GM13977 (cell line): ENCODE data around the gene TOR2A.

Source experiments
- DNase-seq: peaks from one replicate; pipeline ENCODE4 v3.0.0; 2012; ENCODE audit warnings: low spot score
- CTCF ChIP-seq: IDR thresholded peaks from 2 replicates; pipeline ENCODE4 v1.5.1; 2012; ENCODE audit warnings: mild to moderate bottlenecking, control low read depth; ENCODE audit not compliant: insufficient read depth; ENCODE audit errors: extremely low read depth, missing control alignments
- in situ Hi-C: fragments of 300-500 bp; cut with MboI; formaldehyde crosslinking; loops from one replicate; pipeline ENCODE4 v1.12.0; 2022; ENCODE audit warnings: low sequenced_read_pairs, low pct_unique_long_range_greater_than_20kb, mixed read lengths, inconsistent platforms; ENCODE audit not compliant: unreplicated experiment

TOR2A gene

GRCh38 chr9:127694890-127695720 lies 40.0 kb downstream of the TOR2A start:
- no peak for TF ChIP-seq CTCF
- in situ Hi-C loops, result no loop called here
- DNase-seq, result no peak

GRCh38 chr9:127693697-127694096 lies 41.4 kb downstream of the TOR2A start:
- no peak for TF ChIP-seq CTCF

DNA sequence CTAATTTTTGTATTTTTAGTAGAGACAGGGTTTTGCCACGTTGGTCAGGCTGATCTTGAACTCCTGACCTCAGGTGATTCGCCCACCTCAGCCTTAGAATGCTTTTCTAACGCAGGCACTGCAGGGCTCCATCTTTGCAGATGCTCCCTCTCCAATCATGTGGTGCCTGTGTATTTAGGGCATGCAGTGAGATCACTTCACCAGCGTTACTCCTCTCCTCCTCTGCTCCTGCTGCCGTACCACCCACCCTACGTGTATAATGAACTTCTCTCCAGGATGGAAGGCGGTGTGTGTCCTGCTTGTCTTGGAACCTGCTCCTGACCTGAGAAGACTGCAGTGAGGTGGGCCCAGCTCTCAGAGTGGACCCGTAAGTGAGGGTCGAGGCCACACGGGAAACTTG lies 42.0 kb downstream of the TOR2A start:
- in situ Hi-C loops, result no loop called here
- DNase-seq, result no peak
- no peak for TF ChIP-seq CTCF

More at GRCh38 chr9:127693697-127694096, 41.4 kb downstream of the TOR2A start:
- DNase-seq, result no peak
- in situ Hi-C loops, result no loop called here

GRCh38 chr9:127692071-127692470 lies 43.0 kb downstream of the TOR2A start:
- TF ChIP-seq CTCF, result no peak
- in situ Hi-C loops, result no loop called here
- no peak for DNase-seq

DNA sequence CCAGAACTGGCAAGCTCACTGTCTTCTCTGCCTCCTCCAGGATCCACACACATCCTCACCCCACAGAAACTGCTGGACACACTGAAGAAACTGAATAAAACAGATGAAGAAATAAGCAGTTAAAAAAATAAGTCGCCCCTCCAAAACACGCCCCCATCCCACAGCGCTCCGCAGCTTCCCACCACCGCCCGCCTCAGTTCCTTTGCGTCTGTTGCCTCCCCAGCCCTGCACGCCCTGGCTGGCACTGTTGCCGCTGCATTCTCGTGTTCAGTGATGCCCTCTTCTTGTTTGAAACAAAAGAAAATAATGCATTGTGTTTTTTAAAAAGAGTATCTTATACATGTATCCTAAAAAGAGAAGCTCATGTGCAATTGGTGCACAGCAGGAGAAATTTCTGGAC lies 44.4 kb downstream of the TOR2A start:
- no peak for TF ChIP-seq CTCF
- no peak for DNase-seq
- in situ Hi-C loops, result no loop called here

DNA sequence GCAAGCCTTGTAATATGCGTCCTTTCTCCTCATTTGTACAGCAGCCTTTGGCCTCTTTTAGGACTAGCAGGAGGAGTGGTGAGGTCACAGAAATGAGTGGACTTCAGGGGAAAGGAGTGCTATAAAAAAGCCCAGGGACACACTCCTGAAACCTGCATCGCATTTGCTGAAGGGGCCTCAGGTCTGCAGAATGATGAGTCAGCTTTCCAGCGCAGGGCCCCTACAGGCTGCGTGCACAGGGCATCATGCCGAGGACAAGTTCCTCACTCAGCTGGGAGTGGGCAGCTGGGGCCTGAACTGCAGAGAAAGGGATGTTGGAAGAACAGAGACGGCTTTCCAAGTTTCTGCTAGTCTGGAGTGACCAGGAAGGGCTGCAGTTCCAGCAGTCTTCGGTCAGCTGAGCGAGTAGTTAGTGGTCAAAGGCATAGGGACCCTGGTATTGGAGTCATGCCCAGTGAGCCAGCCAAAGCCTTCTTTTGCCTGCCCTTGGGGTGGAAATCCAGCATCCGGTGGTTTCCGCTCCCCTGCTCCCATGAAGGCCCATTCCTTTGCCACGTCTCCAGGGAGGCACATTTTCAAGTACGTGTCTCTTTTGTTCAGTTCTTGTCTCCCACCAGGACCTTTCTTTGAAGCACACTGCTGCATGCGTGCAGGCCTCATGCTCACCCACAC lies 45.6 kb downstream of the TOR2A start:
- no peak for DNase-seq
- TF ChIP-seq CTCF, result no peak
- in situ Hi-C loops, result no loop called here
